ENCODE data around the gene PAN2. TPM values are rescaled to one million over a fixed set of nuclear protein-coding genes. Genes with fewer than 3 reads are reported as not detected.
A peak's percentile ranks its signal among the peaks of the same experiment; 100 is the strongest.
"Not testable (repeated sequence)": the region's sequence is repeated elsewhere in the genome, so short reads cannot be mapped to it uniquely, and the experiment has no call there.

The PAN2 gene
- total and polyA plus RNA-seq, 3 donors from 2014 or later, result 105 to 155 (median 119) TPM

- peaks cover 5% of the 10 kb centered on the region for H3K36me3 ChIP-seq (ENCODE audit: low read depth, missing control alignments)
- peaks cover 11% of the 10 kb centered on the region for H3K4me1 ChIP-seq
- no peak for TF ChIP-seq CTCF (IDR thresholded peaks at IDR 0.05)
- TF ChIP-seq POLR2A (IDR thresholded peaks at IDR 0.05), result no peak
- peak overlapping the region; percentile 82 to 89 for H3K27ac ChIP-seq
- peak overlapping the region; percentile 68 to 75 for H3K4me3 ChIP-seq
- DNase-seq, result no peak
- intact Hi-C loops (cut with DNase I; ENCODE audit: low total_unique reads), result no loop called here
- 0% methylated on average over 1 of the region's 1 CpG for WGBS, 2 donors
- no peaks in the 10 kb centered on the region for H3K9me3 ChIP-seq
- no peaks in the 10 kb centered on the region for H3K27me3 ChIP-seq
Measured at GRCh38 chr12:56358836-56359532, 25.2 kb upstream of the PAN2 start.

- no peak overlapping the region for H3K27ac ChIP-seq
- H3K36me3 ChIP-seq (ENCODE audit: low read depth, missing control alignments), result peaks cover 5% of the 10 kb centered on the region
- intact Hi-C loops (cut with DNase I; ENCODE audit: low total_unique reads), result no loop called here
- H3K4me1 ChIP-seq, result no peaks in the 10 kb centered on the region
- TF ChIP-seq POLR2A (IDR thresholded peaks at IDR 0.05) (no peak), CTCF (IDR thresholded peaks at IDR 0.05) (no peak)
- H3K27me3 ChIP-seq, result no peaks in the 10 kb centered on the region
- DNase-seq, result no peak
- H3K9me3 ChIP-seq, result no peaks in the 10 kb centered on the region
- 90% methylated on average over 2 of the region's 2 CpGs for WGBS, 2 donors
- no peak overlapping the region for H3K4me3 ChIP-seq
Measured at GRCh38 chr12:56351325-56351724, 17.5 kb upstream of the PAN2 start.

- no peak overlapping the region for H3K4me3 ChIP-seq
- H3K27me3 ChIP-seq, result no peaks in the 10 kb centered on the region
- peaks cover 5% of the 10 kb centered on the region for H3K36me3 ChIP-seq (ENCODE audit: low read depth, missing control alignments)
- H3K27ac ChIP-seq, result no peak overlapping the region
- 81 to 93% methylated on average over 2 of the region's 2 CpGs for WGBS, 2 donors
- intact Hi-C loops (cut with DNase I; ENCODE audit: low total_unique reads), result no loop called here
- DNase-seq, result no peak
- TF ChIP-seq CTCF (IDR thresholded peaks at IDR 0.05), result no peak
- TF ChIP-seq POLR2A (IDR thresholded peaks at IDR 0.05), result no peak
- H3K4me1 ChIP-seq, result no peaks in the 10 kb centered on the region
- no peaks in the 10 kb centered on the region for H3K9me3 ChIP-seq
Measured at GRCh38 chr12:56350662-56351061, 16.9 kb upstream of the PAN2 start.

- no peak overlapping the region for H3K4me3 ChIP-seq
- no peak for DNase-seq
- no peaks in the 10 kb centered on the region for H3K9me3 ChIP-seq
- H3K27me3 ChIP-seq, result no peaks in the 10 kb centered on the region
- H3K27ac ChIP-seq, result no peak overlapping the region
- no peaks in the 10 kb centered on the region for H3K4me1 ChIP-seq
- H3K36me3 ChIP-seq (ENCODE audit: low read depth, missing control alignments), result no peaks in the 10 kb centered on the region
- intact Hi-C loops (cut with DNase I; ENCODE audit: low total_unique reads), result no loop called here
- 90 to 93% methylated on average over 4 to 5 of the region's 5 CpGs for WGBS, 2 donors
- TF ChIP-seq CTCF (IDR thresholded peaks at IDR 0.05) (no peak), POLR2A (IDR thresholded peaks at IDR 0.05) (no peak)
Measured at GRCh38 chr12:56348776-56349175, 15.0 kb upstream of the PAN2 start.

GRCh38 chr12:56347255-56347654, 13.5 kb upstream of the PAN2 start:
- WGBS, 2 donors, result 86 to 93% methylated on average over 9 of the region's 9 CpGs
- H3K27ac ChIP-seq; H3K36me3 ChIP-seq (ENCODE audit: low read depth, missing control alignments); H3K4me3 ChIP-seq; intact Hi-C loops (cut with DNase I; ENCODE audit: low total_unique reads); H3K9me3 ChIP-seq; H3K4me1 ChIP-seq; H3K27me3 ChIP-seq; DNase-seq: not testable (repeated sequence)

Data from testis (tissue), 3 donors.